ENCODE data around the gene RP2. TPM values are rescaled to one million over a fixed set of nuclear protein-coding genes. Genes with fewer than 3 reads are reported as not detected.

Gene RP2
- total RNA-seq, 3 donors from 2014 or later (not counting 1 experiment from before 2014, with no cell fraction given) = 10.2 to 13.9 (median 10.8) TPM

DNA sequence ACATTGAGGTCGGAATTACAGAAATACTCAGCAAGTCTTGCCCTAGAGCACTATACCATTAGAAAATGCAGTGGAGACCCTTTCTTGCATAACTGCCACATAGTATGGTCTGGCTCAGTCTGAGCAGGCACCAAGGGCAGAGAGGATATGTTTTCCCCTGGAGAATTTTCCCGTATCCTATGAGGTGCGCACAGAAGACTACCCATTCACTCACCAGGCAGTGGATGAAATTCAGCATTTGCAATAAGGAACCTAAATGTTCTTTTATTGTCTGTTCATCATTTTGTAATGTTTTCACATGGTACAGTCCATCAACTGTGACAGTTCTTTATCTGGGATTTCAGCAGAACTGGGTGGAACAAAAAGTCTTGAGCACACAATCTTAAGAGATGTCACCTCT is 90.9 kb downstream of the RP2 start:
- Histone ChIP-seq H3K27ac (ENCODE audit: low read length) (no peak overlapping the region), H3K27me3 (ENCODE audit: control insufficient read depth, insufficient read depth, low read length) (no peaks in the 10 kb centered on the region), H3K36me3 (ENCODE audit: control insufficient read depth, insufficient read depth, low read length) (no peaks in the 10 kb centered on the region), H3K9me3 (ENCODE audit: control insufficient read depth, insufficient read depth, low read length) (no peaks in the 10 kb centered on the region), H3K4me3 (ENCODE audit: low read length) (no peak overlapping the region), H3K4me1 (ENCODE audit: control insufficient read depth, insufficient read depth, low read length) (no peaks in the 10 kb centered on the region)
- TF ChIP-seq CTCF (IDR thresholded peaks at IDR 0.05) = no peak
- Mint-ChIP-seq H3K9me3 (no peaks in the 10 kb centered on the region), H3K27me3 (ENCODE audit: low read depth in 2 of 2) (peaks cover 0 to 23% of the 10 kb centered on the region in 2 donors), H3K36me3 (no peaks in the 10 kb centered on the region), H3K27ac (no peak overlapping the region), H3K4me1 (no peaks in the 10 kb centered on the region), H3K4me3 (no peak overlapping the region)
- DNase-seq (no peak), ATAC-seq (no peak)
- intact Hi-C loops (cut with micrococcal nuclease) = no loop called here
- WGBS (ENCODE audit: insufficient coverage) = 80% methylated on average over 3 of the region's 3 CpGs

GRCh38 chrX:46929439-46930261 is 92.8 kb downstream of the RP2 start:
- Histone ChIP-seq H3K27ac (ENCODE audit: low read length) (no peak overlapping the region), H3K36me3 (ENCODE audit: control insufficient read depth, insufficient read depth, low read length) (no peaks in the 10 kb centered on the region), H3K4me3 (ENCODE audit: low read length) (no peak overlapping the region), H3K9me3 (ENCODE audit: control insufficient read depth, insufficient read depth, low read length) (no peaks in the 10 kb centered on the region), H3K4me1 (ENCODE audit: control insufficient read depth, insufficient read depth, low read length) (no peaks in the 10 kb centered on the region), H3K27me3 (ENCODE audit: control insufficient read depth, insufficient read depth, low read length) (no peaks in the 10 kb centered on the region)
- intact Hi-C loops (cut with micrococcal nuclease) = no loop called here
- DNase-seq (no peak), ATAC-seq (no peak)
- H3K36me3 Mint-ChIP-seq = no peaks in the 10 kb centered on the region
- 90% methylated on average over 3 of the region's 3 CpGs for WGBS (ENCODE audit: insufficient coverage)
- no peak for TF ChIP-seq CTCF (IDR thresholded peaks at IDR 0.05)
- no peaks in the 10 kb centered on the region for H3K4me1 Mint-ChIP-seq
- no peak overlapping the region for H3K4me3 Mint-ChIP-seq
- no peaks in the 10 kb centered on the region for H3K9me3 Mint-ChIP-seq
- peaks cover 0 to 7% of the 10 kb centered on the region in 2 donors for H3K27me3 Mint-ChIP-seq (ENCODE audit: low read depth in 2 of 2)
- H3K27ac Mint-ChIP-seq = no peak overlapping the region

Other genes with a start within 250 kb of the RP2 start
- 1 to 10 TPM in 1 of 3 donors, under 1 TPM in 2; 0.39 to 1.1 (median 0.75) TPM for gene SLC9A7, start 77.9 kb upstream of the RP2 start, total RNA-seq
- under 1 TPM; 0.16 to 0.54 (median 0.43) TPM for gene JADE3, start 75.4 kb downstream of the RP2 start, total RNA-seq
- gene RGN, start 241.4 kb downstream of the RP2 start, total RNA-seq = not detected